NCI-H1048 (cell line): ENCODE results near the gene SH3GLB2.
"Not testable (repeated sequence)": the region's sequence is repeated elsewhere in the genome, so short reads cannot be mapped to it uniquely, and the experiment has no call there.

Experiments used
- DNase-seq: peaks from one replicate; lab custom pipeline; 2025; lab: John Stamatoyannopoulos, UW

Gene SH3GLB2

GRCh38 chr9:129014608-129015007 is 13.5 kb downstream of the SH3GLB2 start:
- DNase-seq = no peak

- DNase-seq = no peak
Observed at GRCh38 chr9:129014124-129014523, 14.0 kb downstream of the SH3GLB2 start.

- DNase-seq = no peak
Observed at GRCh38 chr9:129013674-129014073, 14.5 kb downstream of the SH3GLB2 start.

GRCh38 chr9:129012893-129013448 is 15.2 kb downstream of the SH3GLB2 start:
- DNase-seq = no peak

- no peak for DNase-seq
Observed at GRCh38 chr9:129012343-129012742, 15.8 kb downstream of the SH3GLB2 start.

GRCh38 chr9:129011761-129012181 is 16.4 kb downstream of the SH3GLB2 start:
- DNase-seq = no peak

GRCh38 chr9:129011170-129011569 is 17.0 kb downstream of the SH3GLB2 start:
- DNase-seq = no peak

GRCh38 chr9:129010267-129010975 is 17.7 kb downstream of the SH3GLB2 start:
- DNase-seq = no peak

- DNase-seq = no peak
Observed at GRCh38 chr9:129009584-129010141, 18.5 kb downstream of the SH3GLB2 start.

- DNase-seq = no peak
Observed at GRCh38 chr9:129008986-129009583, 19.0 kb downstream of the SH3GLB2 start.

GRCh38 chr9:129008469-129008965 is 19.6 kb downstream of the SH3GLB2 start:
- no peak for DNase-seq

GRCh38 chr9:129007766-129008468 is 20.2 kb downstream of the SH3GLB2 start:
- no peak for DNase-seq

GRCh38 chr9:129007035-129007765 is 20.9 kb downstream of the SH3GLB2 start:
- DNase-seq = no peak

- DNase-seq = no peak
Observed at GRCh38 chr9:129006328-129007034, 21.6 kb downstream of the SH3GLB2 start.

- DNase-seq = no peak
Observed at GRCh38 chr9:129005336-129005997, 22.7 kb downstream of the SH3GLB2 start.

GRCh38 chr9:129004173-129004572 is 24.0 kb downstream of the SH3GLB2 start:
- DNase-seq = not testable (repeated sequence)

- no peak for DNase-seq
Observed at GRCh38 chr9:129002992-129003391, 25.1 kb downstream of the SH3GLB2 start.

- DNase-seq = no peak
Observed at GRCh38 chr9:129001504-129002325, 26.4 kb downstream of the SH3GLB2 start.

GRCh38 chr9:128999581-129000206 is 28.4 kb downstream of the SH3GLB2 start:
- no peak for DNase-seq
